ENCODE data around the gene CMIP. TPM values are rescaled to one million over a fixed set of nuclear protein-coding genes. Genes with fewer than 3 reads are reported as not detected.

CMIP gene
- total and polyA plus RNA-seq, 10 of the 15 experiments (the other 5 are each of a cell fraction or from before 2014, with no cell fraction given) = 1.2 to 43.2 (median 4.4) TPM

GRCh38 chr16:81519301-81520150 lies 74.9 kb downstream of the CMIP start (continued):
- TF ChIP-seq RELB (IDR thresholded peaks at IDR 0.05; ENCODE audit: low read depth) (peak; percentile 48; the same call in 1 of the 2 replicates), PBX3 (IDR thresholded peaks at IDR 0.05; ENCODE audit: insufficient replicate concordance, low read depth, low read length) (no peak), BCLAF1 (IDR thresholded peaks at IDR 0.05) (no peak), BHLHE40 (IDR thresholded peaks at IDR 0.05; ENCODE audit: borderline replicate concordance in 1 of 2, low read depth in 2 of 2, low read length in 1 of 2) (peak in 1 of 2 experiments; percentile 35; a peak in 1 of 4 replicates), RELA (IDR thresholded peaks at IDR 0.05; ENCODE audit: borderline replicate concordance, partially characterized antibody) (no peak), ESRRA (IDR thresholded peaks at IDR 0.05; ENCODE audit: low read length) (no peak), ZNF592 (IDR thresholded peaks at IDR 0.05) (no peak), HDGF (IDR thresholded peaks at IDR 0.05) (no peak), POLR2AphosphoS2 (IDR thresholded peaks at IDR 0.05; ENCODE audit: low read depth, low read length) (no peak), ZBTB4 (CRISPR knock-in tag; IDR thresholded peaks at IDR 0.05) (no peak)

All from GM12878 (cell line).